NCI-H128 (cell line): Measurements from ENCODE around the gene FCGR3B.
"Not testable (repeated sequence)": the region's sequence is repeated elsewhere in the genome, so short reads cannot be mapped to it uniquely, and the experiment has no call there.

ENCODE experiments used
- DNase-seq: peaks from one replicate; lab custom pipeline; 2025; ENCODE audit not compliant: unreplicated experiment; lab: John Stamatoyannopoulos, UW

The FCGR3B gene

DNA sequence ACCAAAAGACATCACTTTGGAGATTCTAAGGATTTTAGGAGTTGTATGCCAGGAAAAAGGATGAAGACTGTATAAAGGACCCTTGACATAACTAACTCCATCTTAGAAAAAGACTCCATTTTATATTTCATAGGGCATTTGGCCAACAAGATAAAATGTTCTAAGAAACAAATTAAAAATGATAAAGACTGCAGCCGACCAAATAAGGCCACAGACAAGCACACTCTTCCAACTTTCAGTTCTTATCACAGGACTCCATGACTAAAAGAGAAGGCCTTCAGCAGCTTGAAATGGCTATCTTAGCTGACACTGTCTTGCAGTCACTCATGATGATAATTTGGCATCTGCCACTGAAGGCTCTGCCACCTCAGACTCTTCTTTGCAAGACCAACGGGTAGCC lies 8.2 kb upstream of the FCGR3B start:
- not testable (repeated sequence) for DNase-seq

GRCh38 chr1:161638251-161638993 lies 7.4 kb upstream of the FCGR3B start:
- not testable (repeated sequence) for DNase-seq

GRCh38 chr1:161636976-161637375 lies 6.0 kb upstream of the FCGR3B start:
- not testable (repeated sequence) for DNase-seq

GRCh38 chr1:161636189-161636782 lies 5.3 kb upstream of the FCGR3B start:
- not testable (repeated sequence) for DNase-seq

DNA sequence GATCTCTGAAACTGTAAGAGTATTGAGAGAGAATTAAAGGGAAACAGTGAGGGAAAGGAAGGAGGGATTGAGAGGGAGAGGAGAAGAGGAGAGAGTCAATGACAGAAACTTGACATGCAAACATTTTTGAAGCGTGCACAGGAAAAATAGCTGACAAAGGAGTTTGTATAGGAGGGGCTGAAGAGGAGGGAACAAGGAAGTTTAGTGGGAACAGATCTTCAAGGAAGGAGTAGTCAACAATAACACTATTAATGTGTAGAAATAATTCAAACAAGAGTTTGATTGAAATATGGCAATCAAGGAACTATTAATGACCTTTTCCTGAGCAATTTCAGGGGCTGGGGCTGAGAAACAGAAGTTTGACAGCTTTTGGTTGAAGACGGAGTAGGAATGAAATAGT lies 4.0 kb upstream of the FCGR3B start:
- DNase-seq = not testable (repeated sequence)

DNA sequence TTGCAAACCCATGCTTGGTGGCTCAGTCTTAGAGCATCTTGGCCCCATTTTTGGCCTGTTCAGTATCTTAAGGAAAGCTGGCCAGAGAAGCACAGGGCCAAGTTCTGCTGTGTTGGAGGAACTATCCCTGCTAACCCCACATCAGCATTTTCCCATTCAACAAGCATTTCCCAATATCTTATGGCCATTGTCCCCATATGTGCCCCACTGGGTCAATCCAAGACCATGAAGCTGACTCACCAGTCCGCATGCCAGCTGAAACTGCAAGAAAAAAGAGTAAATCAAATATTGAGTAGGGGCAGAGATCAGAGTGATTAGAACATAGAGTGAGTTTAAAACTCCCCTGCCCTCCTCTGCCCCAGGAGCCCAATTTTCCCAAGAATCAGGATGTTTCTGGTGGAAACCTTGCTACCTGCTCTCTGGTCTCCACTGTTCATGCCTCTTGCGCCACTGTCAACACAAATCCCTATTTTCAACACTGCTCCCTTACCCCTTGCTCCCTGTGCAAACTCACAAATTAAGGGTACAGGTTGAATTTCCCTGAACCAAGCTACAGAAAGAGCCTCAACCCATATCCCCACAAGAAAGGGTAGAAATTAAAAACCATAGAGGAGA lies 741 bp downstream of the FCGR3B start:
- not testable (repeated sequence) for DNase-seq

- DNase-seq = not testable (repeated sequence)
These were observed 4.4 kb downstream of the FCGR3B start for GRCh38 chr1:161626445-161627146.

DNA sequence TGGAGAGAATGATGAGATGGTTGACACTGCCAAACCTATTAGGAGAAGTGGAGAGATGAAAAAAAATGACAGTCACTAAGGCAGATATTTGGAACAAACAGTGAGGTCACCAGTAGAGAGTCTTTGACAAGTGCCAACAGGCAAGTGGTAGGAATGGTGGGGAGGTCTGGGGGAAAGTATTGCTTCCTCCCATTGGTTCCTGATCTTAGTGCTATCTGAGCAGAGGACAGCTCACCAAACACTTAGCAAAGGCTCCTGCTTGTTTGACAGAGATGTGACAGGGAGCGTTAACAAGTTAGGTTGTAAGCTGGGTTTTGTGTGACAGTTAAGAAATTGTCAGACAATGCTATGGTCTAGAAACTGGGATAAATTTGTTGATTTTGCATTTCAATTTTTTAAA lies 6.4 kb downstream of the FCGR3B start:
- DNase-seq = not testable (repeated sequence)

DNA sequence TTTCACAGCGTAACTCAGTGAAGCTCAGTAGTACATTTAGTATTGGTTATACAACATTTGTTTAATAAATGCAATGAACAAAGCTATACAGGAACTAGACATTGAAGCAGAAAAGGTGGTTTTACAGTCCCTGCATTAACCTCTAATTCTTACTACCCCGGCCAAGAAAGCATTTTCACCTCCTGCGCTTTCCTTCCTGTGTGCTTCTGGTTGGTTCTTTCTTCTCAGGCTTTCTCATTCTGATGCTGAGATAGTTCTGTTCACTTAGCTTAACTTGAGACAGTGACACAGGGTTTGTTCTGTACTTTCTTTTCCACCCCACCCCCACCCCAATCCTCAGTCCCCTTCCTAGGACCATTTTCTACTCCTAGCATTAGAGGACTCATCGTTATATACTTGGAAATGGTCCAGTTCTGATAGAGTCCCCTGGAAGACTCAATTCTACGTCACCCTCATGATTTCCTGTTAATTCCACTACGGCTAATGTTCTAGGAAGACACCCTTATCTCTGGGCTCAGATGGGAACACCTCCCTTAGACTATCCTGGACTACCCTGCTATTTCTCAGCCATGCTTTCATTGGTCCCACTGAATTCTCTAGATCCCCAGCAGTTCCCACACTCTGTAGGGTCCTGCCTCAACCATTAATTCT lies 7.5 kb downstream of the FCGR3B start:
- DNase-seq = not testable (repeated sequence)

DNA sequence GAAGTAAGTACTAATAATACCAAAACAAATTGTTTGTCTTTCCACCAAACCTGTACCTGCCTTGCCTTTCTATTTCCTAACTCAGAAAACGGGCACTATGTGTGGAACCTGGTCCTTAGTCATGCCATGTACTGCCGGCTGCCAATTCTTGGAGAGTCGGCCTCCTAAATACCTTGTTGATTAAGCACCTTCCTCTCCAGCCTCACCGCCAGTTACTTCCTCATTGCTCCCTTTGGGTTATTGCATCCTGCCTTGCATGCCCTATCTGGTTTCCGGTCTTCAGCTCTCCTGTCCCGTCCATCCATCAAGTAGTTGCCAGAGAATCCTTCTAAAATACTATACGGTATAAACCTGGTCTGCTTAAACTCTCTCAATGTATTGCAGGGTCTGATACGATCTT lies 8.9 kb downstream of the FCGR3B start:
- not testable (repeated sequence) for DNase-seq

- DNase-seq = not testable (repeated sequence)
These were observed 9.6 kb downstream of the FCGR3B start for GRCh38 chr1:161621181-161622000.

- DNase-seq = not testable (repeated sequence)
These were observed 10.6 kb downstream of the FCGR3B start for GRCh38 chr1:161620399-161620798.

DNA sequence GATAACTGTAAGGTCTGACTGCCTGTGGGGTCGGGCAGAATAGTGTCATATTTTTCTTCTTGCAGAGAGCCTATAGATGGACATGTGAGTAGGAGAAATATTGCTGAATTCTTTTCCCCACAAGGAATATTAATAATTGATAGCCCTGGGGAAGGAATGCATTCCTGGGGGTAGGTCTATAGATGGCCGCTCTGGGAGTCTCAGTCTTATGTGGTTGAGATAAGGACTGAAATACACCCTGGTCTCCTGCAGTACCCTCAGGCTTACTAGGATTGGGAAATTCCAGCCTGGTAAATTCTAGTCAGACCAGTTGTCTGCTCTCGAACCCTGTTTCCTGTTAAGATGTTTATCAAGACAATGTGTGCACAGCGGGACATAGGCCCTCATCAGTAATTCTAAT lies 12.5 kb downstream of the FCGR3B start:
- DNase-seq = not testable (repeated sequence)

GRCh38 chr1:161616417-161616816 lies 14.6 kb downstream of the FCGR3B start:
- not testable (repeated sequence) for DNase-seq

DNA sequence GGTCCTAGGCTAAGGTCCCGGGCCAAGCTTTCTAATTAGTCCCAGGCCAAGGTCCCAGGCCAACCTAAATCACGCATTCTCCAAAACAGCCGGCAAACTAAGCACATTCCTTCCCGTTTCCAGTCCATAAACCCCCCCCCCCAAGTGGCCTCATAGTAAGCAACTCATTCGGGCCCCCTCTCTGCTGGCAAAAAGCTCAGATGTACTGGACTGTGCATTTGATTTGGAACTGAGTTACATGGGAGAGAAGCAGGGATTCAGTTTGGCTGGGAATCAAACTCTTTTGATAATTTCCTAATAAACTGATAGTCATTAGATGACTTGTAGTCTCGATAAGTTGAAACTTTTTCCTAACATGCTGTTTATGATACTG lies 17.8 kb downstream of the FCGR3B start:
- not testable (repeated sequence) for DNase-seq

DNA sequence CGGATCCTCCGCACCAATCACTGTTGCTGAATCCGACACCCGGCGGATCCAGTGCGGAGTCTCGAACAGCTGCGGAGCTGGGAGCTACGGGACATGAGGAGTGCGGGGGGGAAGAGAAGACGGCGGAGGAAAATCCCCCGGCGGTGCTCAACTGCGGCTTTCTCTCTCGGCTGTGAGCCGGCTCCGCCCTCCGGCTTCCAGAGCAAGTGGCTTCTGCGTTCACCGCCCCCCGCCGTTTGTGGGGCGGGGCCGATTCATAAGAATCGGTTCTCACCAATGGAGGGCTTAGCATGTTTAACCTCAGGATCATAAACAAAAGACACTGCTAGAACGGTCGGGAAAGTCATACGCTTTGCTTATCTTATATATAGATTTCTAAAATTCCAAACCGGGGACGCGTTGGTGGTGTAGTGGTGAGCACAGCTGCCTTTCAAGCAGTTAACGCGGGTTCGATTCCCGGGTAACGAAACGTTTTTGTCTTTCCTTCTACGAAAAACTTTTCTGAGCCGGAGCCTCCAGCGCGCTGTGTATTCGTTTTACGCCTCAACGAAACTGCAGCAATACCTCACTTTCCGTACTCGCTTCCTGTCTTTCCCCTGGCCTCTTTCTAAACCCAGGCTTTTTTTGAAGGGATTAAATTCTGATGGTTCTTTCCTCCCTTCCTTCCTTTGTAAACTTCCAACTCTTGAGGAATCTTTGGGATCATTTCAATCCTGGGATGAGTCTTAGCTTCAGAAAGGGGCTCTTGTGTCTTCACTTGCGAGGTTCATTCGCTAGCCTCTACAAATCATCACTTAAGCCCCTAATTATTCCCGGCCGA lies 18.4 kb downstream of the FCGR3B start:
- DNase-seq = peak; percentile 64

- not testable (repeated sequence) for DNase-seq
These were observed 19.1 kb downstream of the FCGR3B start for GRCh38 chr1:161611866-161612321.

DNA sequence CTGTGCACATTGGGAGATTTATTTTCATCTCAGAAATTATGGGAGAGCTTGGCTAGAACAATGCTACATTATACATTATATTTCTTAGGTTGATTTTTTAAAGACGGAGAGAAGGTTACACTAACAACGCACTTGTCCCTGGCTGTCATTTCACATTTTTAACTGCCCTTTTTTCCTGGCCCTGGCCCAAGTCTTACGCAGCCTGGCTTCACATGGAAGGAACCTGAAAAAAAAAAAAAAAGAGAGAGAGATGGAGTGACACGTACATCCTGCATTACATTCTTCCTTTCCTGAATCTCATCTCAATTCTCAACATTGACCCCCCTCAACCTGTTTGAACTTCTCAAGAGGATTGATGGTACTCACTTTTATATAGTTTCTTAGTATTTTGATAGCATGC lies 20.8 kb downstream of the FCGR3B start:
- DNase-seq = not testable (repeated sequence)
